Ishikawa (cell line): ENCODE measurements around the gene CDCA8.

ENCODE experiments used
- CEBPB ChIP-seq: IDR thresholded peaks from 2 replicates; pipeline ENCODE4 v1.6.1; 2012
- CREB1 ChIP-seq: IDR thresholded peaks from 2 replicates; pipeline ENCODE4 v1.6.1; 2012; ENCODE audit warnings: low read depth
- EGR1 ChIP-seq: IDR thresholded peaks from 2 replicates; pipeline ENCODE4 v1.6.1; 2012
- EP300 ChIP-seq: IDR thresholded peaks from 2 replicates; pipeline ENCODE4 v1.6.1; 2012; ENCODE audit warnings: borderline replicate concordance
- FOXM1 ChIP-seq: IDR thresholded peaks from 2 replicates; pipeline ENCODE4 v1.6.1; 2012; ENCODE audit warnings: low read depth, borderline replicate concordance
- MAX ChIP-seq: IDR thresholded peaks from 2 replicates; pipeline ENCODE4 v1.6.1; 2012
- NFIC ChIP-seq: IDR thresholded peaks from 2 replicates; pipeline ENCODE4 v1.6.1; 2012
- RAD21 ChIP-seq: IDR thresholded peaks from 2 replicates; pipeline ENCODE4 v1.6.1; 2012; ENCODE audit warnings: low read depth
- REST ChIP-seq: IDR thresholded peaks from 2 replicates; pipeline ENCODE4 v1.6.1; 2012; ENCODE audit warnings: low read depth, mild to moderate bottlenecking
- TAF1 ChIP-seq: IDR thresholded peaks from 2 replicates; pipeline ENCODE4 v1.6.1; 2012; ENCODE audit warnings: low read depth, mild to moderate bottlenecking
- TCF12 ChIP-seq: IDR thresholded peaks from 2 replicates; pipeline ENCODE4 v1.6.1; 2012; ENCODE audit warnings: low read depth
- TEAD4 ChIP-seq: IDR thresholded peaks from 2 replicates; pipeline ENCODE4 v1.6.1; 2012
- YY1 ChIP-seq: IDR thresholded peaks from 2 replicates; pipeline ENCODE4 v1.6.1; 2012; ENCODE audit warnings: low read depth

DNA sequence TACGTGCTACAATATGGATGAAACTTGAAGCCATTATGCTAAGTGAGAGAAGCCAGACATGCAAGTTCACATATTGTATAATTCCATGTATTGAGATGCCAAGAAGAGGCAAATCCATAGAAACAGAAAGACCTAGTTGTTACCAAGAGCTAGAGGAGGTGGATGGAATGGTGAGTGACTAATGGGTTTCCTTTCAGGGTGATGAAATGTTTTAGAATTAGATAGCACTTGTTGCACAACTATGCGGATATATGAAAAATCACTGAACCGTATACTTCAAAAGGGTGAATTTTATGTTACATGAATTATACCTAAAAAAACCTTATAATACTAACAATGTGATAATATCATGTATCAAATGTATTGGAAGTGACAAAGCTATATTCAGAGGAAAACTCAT, 54.5 kb downstream of the CDCA8 start:
- TF ChIP-seq TEAD4 (no peak), FOXM1 (no peak), MAX (no peak), EP300 (no peak), YY1 (no peak), NFIC (no peak), CEBPB (no peak), TAF1 (no peak), REST (no peak), EGR1 (no peak), TCF12 (no peak), RAD21 (no peak), CREB1 (no peak)
